Thoracic aorta (tissue), 2 donors: ENCODE results near the gene TNS4. TPM values are rescaled to one million over a fixed set of nuclear protein-coding genes. Genes with fewer than 3 reads are reported as not detected.

ENCODE experiments used
- ATAC-seq: fragments of 150-250 bp; one replicate; pipeline ENCODE4 v1.8.0; 2017; ENCODE audit warnings: low read depth; ENCODE audit not compliant: insufficient number of reproducible peaks, low FRiP score
- DNase-seq: peaks from one replicate; pipeline ENCODE4 v3.0.0-alpha.2; 2020; ENCODE audit warnings: low spot score
- H3K27ac ChIP-seq, 2 donors: fragments of 200-600 bp; sonication (generic); 1 replicate in 1 of 2; 2 replicates in 1 of 2; pipeline ENCODE4 v1.5.1; 2016; ENCODE audit warnings: mild to moderate bottlenecking in 2 of 2, moderate library complexity in 2 of 2
- H3K27me3 ChIP-seq: fragments of 200-600 bp; sonication (generic); replicated peaks from 2 replicates; pipeline ENCODE4 v1.6.0; 2016; ENCODE audit warnings: mild to moderate bottlenecking; ENCODE audit not compliant: insufficient read depth
- H3K36me3 ChIP-seq: fragments of 200-600 bp; sonication (generic); one replicate; pipeline ENCODE4 v1.5.1; 2016
- H3K4me1 ChIP-seq, 2 donors: fragments of 200-600 bp; sonication (generic); 1 replicate in 1 of 2; 2 replicates in 1 of 2; pipeline versions ENCODE4 v1.5.1 to v1.6.0; 2016; ENCODE audit warnings: low read depth in 2 of 2, mild to moderate bottlenecking in 1 of 2; ENCODE audit not compliant: control insufficient read depth in 1 of 2
- H3K4me3 ChIP-seq: fragments of 200-600 bp; sonication (generic); 2 replicates; pipeline ENCODE4 v1.5.1; 2016; ENCODE audit warnings: mild to moderate bottlenecking
- H3K9me3 ChIP-seq: fragments of 200-600 bp; sonication (generic); 2 replicates; pipeline ENCODE4 v1.5.1; 2016
- CTCF ChIP-seq: fragments of 200-600 bp; sonication (generic); IDR thresholded peaks from one replicate; pipeline ENCODE4 v1.5.1; 2019; ENCODE audit warnings: antibody characterized with exemption
- total RNA-seq, 2 donors: library from RNA; depleted of rRNA; stranded (reverse); fragments of >200 nt; gene quantifications; one replicate each; pipeline versions ENCODE4 v1.1.0 to v1.2.3, GENCODE V29; 2016

The TNS4 gene
- total RNA-seq, 2 donors from 2014 or later, result 0.14 to 0.78 TPM

- ATAC-seq, result no peak
These were observed 58.0 kb downstream of the TNS4 start, which contains the start of gene IGFBP4 for GRCh38 chr17:40443196-40443987. TSS of gene IGFBP4 (plus strand) at chr17:40443450. CDS start at chr17:40443736, 286 bp downstream.

GRCh38 chr17:40442392-40443195 lies 58.8 kb downstream of the TNS4 start:
- Histone ChIP-seq H3K27ac (peak overlapping the region; percentile 78 to 83), H3K4me3 (peak overlapping the region; percentile 83), H3K27me3 (no peaks in the 10 kb centered on the region), H3K36me3 (no peaks in the 10 kb centered on the region), H3K9me3 (no peaks in the 10 kb centered on the region), H3K4me1 (peaks cover 19 to 49% of the 10 kb centered on the region in 2 donors)
- DNase-seq (no peak), ATAC-seq (no peak)
- TF ChIP-seq CTCF, result no peak

More at GRCh38 chr17:40443196-40443987, 58.0 kb downstream of the TNS4 start, which contains the start of gene IGFBP4:
- DNase-seq, result no peak
- peak within 1 kb of the TSS; percentile 83 for H3K4me3 ChIP-seq
- H3K4me1 ChIP-seq, result peaks cover 27 to 57% of the 10 kb centered on the region in 2 donors
- H3K9me3 ChIP-seq, result no peaks in the 10 kb centered on the region
- no peaks in the 10 kb centered on the region for H3K27me3 ChIP-seq
- peak; percentile 24 for TF ChIP-seq CTCF
- peak within 1 kb of the TSS; percentile 78 to 83 for H3K27ac ChIP-seq
- H3K36me3 ChIP-seq, result no peaks in the 10 kb centered on the region

- DNase-seq (no peak), ATAC-seq (no peak)
- Histone ChIP-seq H3K36me3 (no peaks in the 10 kb centered on the region), H3K27me3 (no peaks in the 10 kb centered on the region), H3K4me1 (peaks cover 9 to 34% of the 10 kb centered on the region in 2 donors), H3K27ac (no peak overlapping the region), H3K9me3 (no peaks in the 10 kb centered on the region), H3K4me3 (no peak overlapping the region)
- no peak for TF ChIP-seq CTCF
These were observed 61.3 kb downstream of the TNS4 start for GRCh38 chr17:40440166-40440565.

GRCh38 chr17:40437095-40437732 lies 64.2 kb downstream of the TNS4 start:
- no peak for TF ChIP-seq CTCF
- Histone ChIP-seq H3K36me3 (no peaks in the 10 kb centered on the region), H3K27me3 (no peaks in the 10 kb centered on the region), H3K9me3 (no peaks in the 10 kb centered on the region), H3K27ac (no peak overlapping the region), H3K4me1 (peaks cover 0 to 20% of the 10 kb centered on the region in 2 donors), H3K4me3 (no peak overlapping the region)
- no peak for ATAC-seq
- no peak for DNase-seq
